Fibroblast of lung (primary cell): ENCODE results near the gene MTREX. TPM values are rescaled to one million over a fixed set of nuclear protein-coding genes. Genes with fewer than 3 reads are reported as not detected.

Source experiments
- DNase-seq, 2 donors: peaks; one replicate each; pipeline versions ENCODE4 v3.0.0 to v3.0.0-alpha.2; 2010; ENCODE audit warnings: low read depth in 2 of 2
- H2AFZ ChIP-seq: 2 replicates; pipeline ENCODE4 v1.5.1; 2012; ENCODE audit warnings: low read length, control low read depth, inconsistent platforms
- H3K27ac ChIP-seq: 2 replicates; pipeline ENCODE4 v1.5.1; 2011; ENCODE audit warnings: low read length, control low read depth; ENCODE audit not compliant: insufficient read depth
- H3K27me3 ChIP-seq: 2 replicates; pipeline ENCODE4 v1.5.1; 2011; ENCODE audit warnings: mild to moderate bottlenecking, low read length; ENCODE audit not compliant: control insufficient read depth, insufficient read depth
- H3K36me3 ChIP-seq: 2 replicates; pipeline ENCODE4 v1.5.1; 2011; ENCODE audit warnings: low read length; ENCODE audit not compliant: control insufficient read depth, insufficient read depth
- H3K4me1 ChIP-seq: 2 replicates; pipeline ENCODE4 v1.5.1; 2011; ENCODE audit warnings: low read length; ENCODE audit not compliant: control insufficient read depth, insufficient read depth; ENCODE audit errors: extremely low read depth
- H3K4me2 ChIP-seq: 2 replicates; pipeline ENCODE4 v1.5.1; 2011; ENCODE audit warnings: low read length, control low read depth; ENCODE audit not compliant: insufficient read depth; ENCODE audit errors: extremely low read depth
- H3K4me3 ChIP-seq, 4 experiments: fragments of 200-600 bp in 1 of 4; sonication (generic) in 1 of 4; replicated peaks in 1 of 4; 2 replicates each; pipeline ENCODE4 v1.5.1; 2011 to 2016; ENCODE audit warnings: low read length in 4 of 4, low read depth in 3 of 4, mild to moderate bottlenecking in 3 of 4, control low read depth in 2 of 4, inconsistent platforms in 1 of 4, mixed read lengths in 1 of 4; ENCODE audit not compliant: insufficient read depth in 1 of 4; ENCODE audit errors: control extremely low read depth in 1 of 4
- H3K79me2 ChIP-seq: 2 replicates; pipeline ENCODE4 v1.5.1; 2012; ENCODE audit warnings: mild to moderate bottlenecking, low read length, inconsistent platforms; ENCODE audit not compliant: control insufficient read depth, insufficient read depth
- H3K9ac ChIP-seq: 2 replicates; pipeline ENCODE4 v1.5.1; 2011; ENCODE audit warnings: mild to moderate bottlenecking, low read length, control low read depth; ENCODE audit not compliant: insufficient read depth
- H3K9me3 ChIP-seq: 2 replicates; pipeline ENCODE4 v1.5.1; 2012; ENCODE audit warnings: low read depth, low read length; ENCODE audit not compliant: control insufficient read depth, insufficient read depth
- H4K20me1 ChIP-seq: 2 replicates; pipeline ENCODE4 v1.5.1; 2011; ENCODE audit warnings: low read length; ENCODE audit not compliant: control insufficient read depth, insufficient read depth; ENCODE audit errors: extremely low read depth
- CTCF ChIP-seq, 2 donors: IDR thresholded peaks in 1 of 2; conservative IDR thresholded peaks in 1 of 2; 1 replicate in 1 of 2; 2 replicates in 1 of 2; pipeline ENCODE4 v1.5.1; 2011 to 2012; ENCODE audit warnings: low read length in 2 of 2, control low read depth in 1 of 2, inconsistent platforms in 1 of 2, low read depth in 1 of 2, mild to moderate bottlenecking in 1 of 2
- EZH2 ChIP-seq: IDR thresholded peaks from 2 replicates; pipeline ENCODE4 v1.5.1; 2012; ENCODE audit warnings: low read length, control low read depth, mild to moderate bottlenecking; ENCODE audit errors: missing control alignments
- polyA plus RNA-seq, 2 donors: library from polyadenylated mRNA; depleted of rRNA in 1 of 2; stranded (reverse) in 1 of 2; unstranded in 1 of 2; fragments of >200 nt; gene quantifications; 2 replicates each; pipeline ENCODE4 v1.2.1, GENCODE V29; 2011 to 2012; ENCODE audit warnings: missing spikeins in 1 of 2
- total RNA-seq: library from RNA; depleted of rRNA; stranded (reverse); fragments of >200 nt; gene quantifications from 2 replicates; pipeline ENCODE4 v1.2.1, GENCODE V29; 2014

MTREX gene
- total and polyA plus RNA-seq, 2 donors (not counting 1 experiment from before 2014, with no cell fraction given): 54.1 to 85.7 TPM

GRCh38 chr5:55290991-55291390, 16.8 kb upstream of the MTREX start:
- Histone ChIP-seq H3K4me3 (no peak overlapping the region), H3K9me3 (no peaks in the 10 kb centered on the region), H3K4me2 (no peak overlapping the region), H3K36me3 (peaks cover 11% of the 10 kb centered on the region), H3K27ac (no peak overlapping the region), H2AFZ (no peak overlapping the region), H3K27me3 (no peaks in the 10 kb centered on the region), H4K20me1 (no peaks in the 10 kb centered on the region), H3K4me1 (no peaks in the 10 kb centered on the region), H3K79me2 (peaks cover 2% of the 10 kb centered on the region), H3K9ac (no peak overlapping the region)
- no peak for TF ChIP-seq EZH2
- no peak for DNase-seq

GRCh38 chr5:55294935-55295334, 12.9 kb upstream of the MTREX start:
- H3K27ac ChIP-seq: no peak overlapping the region
- no peaks in the 10 kb centered on the region for H3K4me1 ChIP-seq
- no peak for DNase-seq
- H3K4me2 ChIP-seq: no peak overlapping the region
- H4K20me1 ChIP-seq: no peaks in the 10 kb centered on the region
- peaks cover 19% of the 10 kb centered on the region for H3K79me2 ChIP-seq
- H3K27me3 ChIP-seq: no peaks in the 10 kb centered on the region
- H3K36me3 ChIP-seq: peaks cover 9% of the 10 kb centered on the region
- no peak overlapping the region for H3K4me3 ChIP-seq
- H2AFZ ChIP-seq: no peak overlapping the region
- no peaks in the 10 kb centered on the region for H3K9me3 ChIP-seq
- no peak overlapping the region for H3K9ac ChIP-seq
- TF ChIP-seq CTCF (conservative IDR thresholded peaks at IDR 0.05 in 1 of 2, IDR thresholded peaks at IDR 0.05 in 1 of 2; ENCODE audit: low read depth in 1 of 2, low read length in 2 of 2) (no peak), EZH2 (no peak)

GRCh38 chr5:55300890-55301289, 6.9 kb upstream of the MTREX start:
- no peak overlapping the region for H3K4me2 ChIP-seq
- no peak for DNase-seq
- peaks cover 1% of the 10 kb centered on the region for H3K36me3 ChIP-seq
- TF ChIP-seq EZH2: no peak
- TF ChIP-seq CTCF (conservative IDR thresholded peaks at IDR 0.05 in 1 of 2, IDR thresholded peaks at IDR 0.05 in 1 of 2; ENCODE audit: low read depth in 1 of 2, low read length in 2 of 2): no peak
- H3K79me2 ChIP-seq: peaks cover 58% of the 10 kb centered on the region
- no peaks in the 10 kb centered on the region for H3K27me3 ChIP-seq
- no peak overlapping the region for H2AFZ ChIP-seq
- H3K9me3 ChIP-seq: peaks cover 3% of the 10 kb centered on the region
- no peak overlapping the region for H3K9ac ChIP-seq
- H3K4me3 ChIP-seq: no peak overlapping the region
- no peak overlapping the region for H3K27ac ChIP-seq
- H3K4me1 ChIP-seq: no peaks in the 10 kb centered on the region
- H4K20me1 ChIP-seq: no peaks in the 10 kb centered on the region
